WERI-Rb-1 (cell line): ENCODE measurements around the gene TNNT2.

Experiments
- DNase-seq: peaks from one replicate; pipeline ENCODE4 v3.0.0-alpha.2; 2020
- H3K27ac ChIP-seq: fragments of 250-450 bp; sonication (Bioruptor Pico); 2 replicates; pipeline ENCODE4 v1.5.1; 2020; ENCODE audit warnings: mild to moderate bottlenecking, moderate library complexity
- H3K27me3 ChIP-seq: fragments of 250-450 bp; sonication (Bioruptor Pico); 2 replicates; pipeline ENCODE4 v1.5.1; 2021; ENCODE audit warnings: mild to moderate bottlenecking, low read depth, moderate library complexity; ENCODE audit not compliant: insufficient read depth, severe bottlenecking
- H3K36me3 ChIP-seq: fragments of 250-450 bp; sonication (Bioruptor Pico); 2 replicates; pipeline ENCODE4 v1.5.1; 2020; ENCODE audit warnings: mild to moderate bottlenecking, moderate library complexity
- H3K4me3 ChIP-seq: 2 replicates; pipeline ENCODE4 v1.5.1; 2011; ENCODE audit warnings: low read depth, mild to moderate bottlenecking, control low read depth, low read length
- H3K9me3 ChIP-seq: fragments of 250-450 bp; sonication (Bioruptor Pico); 2 replicates; pipeline ENCODE4 v1.5.1; 2021; ENCODE audit warnings: mild to moderate bottlenecking, moderate library complexity; ENCODE audit not compliant: severe bottlenecking
- TF ChIP-seq, protein P1 (sequence below): IDR thresholded peaks from 2 replicates; pipeline ENCODE4 v1.5.1; 2011; ENCODE audit warnings: low read depth, mild to moderate bottlenecking, control low read depth, inconsistent platforms, low read length

TNNT2 gene

DNA sequence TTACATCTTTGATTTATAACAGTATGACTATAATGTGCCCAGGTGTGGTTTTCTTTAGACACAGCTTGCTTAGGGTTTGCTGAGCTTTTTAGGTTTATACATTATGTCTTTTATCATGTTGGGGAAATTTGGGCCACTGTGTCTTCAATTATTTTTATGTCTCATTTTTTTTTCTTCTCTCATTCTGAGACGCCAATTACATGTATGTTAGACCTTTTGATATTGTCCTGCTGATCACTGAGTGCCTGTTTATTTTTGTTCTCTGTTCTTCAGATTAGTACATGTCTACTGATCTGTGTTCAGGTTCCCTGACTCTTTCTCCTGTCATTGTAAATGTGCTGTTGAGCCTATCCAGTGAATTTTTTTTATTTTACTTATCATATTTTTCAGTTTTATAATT, 36.1 kb downstream of the TNNT2 start:
- H3K36me3 ChIP-seq: no peaks in the 10 kb centered on the region
- H3K27me3 ChIP-seq: no peaks in the 10 kb centered on the region
- H3K27ac ChIP-seq: no peak overlapping the region
- DNase-seq: no peak
- no peaks in the 10 kb centered on the region for H3K9me3 ChIP-seq
- TF ChIP-seq, protein P1, sequence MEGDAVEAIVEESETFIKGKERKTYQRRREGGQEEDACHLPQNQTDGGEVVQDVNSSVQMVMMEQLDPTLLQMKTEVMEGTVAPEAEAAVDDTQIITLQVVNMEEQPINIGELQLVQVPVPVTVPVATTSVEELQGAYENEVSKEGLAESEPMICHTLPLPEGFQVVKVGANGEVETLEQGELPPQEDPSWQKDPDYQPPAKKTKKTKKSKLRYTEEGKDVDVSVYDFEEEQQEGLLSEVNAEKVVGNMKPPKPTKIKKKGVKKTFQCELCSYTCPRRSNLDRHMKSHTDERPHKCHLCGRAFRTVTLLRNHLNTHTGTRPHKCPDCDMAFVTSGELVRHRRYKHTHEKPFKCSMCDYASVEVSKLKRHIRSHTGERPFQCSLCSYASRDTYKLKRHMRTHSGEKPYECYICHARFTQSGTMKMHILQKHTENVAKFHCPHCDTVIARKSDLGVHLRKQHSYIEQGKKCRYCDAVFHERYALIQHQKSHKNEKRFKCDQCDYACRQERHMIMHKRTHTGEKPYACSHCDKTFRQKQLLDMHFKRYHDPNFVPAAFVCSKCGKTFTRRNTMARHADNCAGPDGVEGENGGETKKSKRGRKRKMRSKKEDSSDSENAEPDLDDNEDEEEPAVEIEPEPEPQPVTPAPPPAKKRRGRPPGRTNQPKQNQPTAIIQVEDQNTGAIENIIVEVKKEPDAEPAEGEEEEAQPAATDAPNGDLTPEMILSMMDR: no peak
- no peak overlapping the region for H3K4me3 ChIP-seq

DNA sequence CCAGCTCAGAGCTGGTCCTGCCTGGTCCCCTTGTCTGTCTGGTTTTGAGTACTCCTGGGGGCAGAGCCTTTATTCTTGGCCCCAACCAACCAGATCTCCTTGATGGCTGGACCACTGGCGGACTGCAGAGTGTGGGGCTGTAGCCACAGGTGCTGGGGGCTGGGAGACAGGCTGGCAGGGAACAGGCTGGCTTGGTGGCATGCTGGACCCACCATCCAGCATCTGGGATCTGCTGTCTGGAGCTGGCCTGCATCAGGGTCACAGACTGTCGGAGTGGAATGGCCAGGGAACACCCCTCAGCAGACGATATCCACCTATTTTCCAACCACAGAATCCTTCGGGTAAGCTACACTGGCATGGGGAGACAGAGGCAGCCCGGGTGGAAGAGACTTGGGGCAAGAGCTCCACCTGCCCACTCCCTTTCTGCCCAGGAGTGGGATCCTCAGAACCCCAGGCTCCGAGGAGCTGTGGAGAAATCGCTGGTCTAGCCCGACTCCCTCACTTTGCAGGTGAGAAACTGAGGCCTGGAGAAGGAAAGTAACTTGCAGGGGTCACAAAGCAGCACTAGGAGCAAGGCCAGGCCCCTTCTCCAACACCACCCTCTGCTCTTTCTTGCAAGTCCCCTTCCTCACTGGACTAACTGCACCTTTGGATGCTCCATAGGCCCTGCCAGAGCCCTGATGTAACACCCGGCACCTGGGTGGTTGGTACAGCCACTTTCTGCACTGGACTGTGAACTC, 40.6 kb downstream of the TNNT2 start:
- Histone ChIP-seq H3K4me3 (no peak overlapping the region), H3K27ac (no peak overlapping the region), H3K9me3 (no peaks in the 10 kb centered on the region), H3K27me3 (no peaks in the 10 kb centered on the region), H3K36me3 (no peaks in the 10 kb centered on the region)
- TF ChIP-seq, protein P1: no peak
- no peak for DNase-seq

DNA sequence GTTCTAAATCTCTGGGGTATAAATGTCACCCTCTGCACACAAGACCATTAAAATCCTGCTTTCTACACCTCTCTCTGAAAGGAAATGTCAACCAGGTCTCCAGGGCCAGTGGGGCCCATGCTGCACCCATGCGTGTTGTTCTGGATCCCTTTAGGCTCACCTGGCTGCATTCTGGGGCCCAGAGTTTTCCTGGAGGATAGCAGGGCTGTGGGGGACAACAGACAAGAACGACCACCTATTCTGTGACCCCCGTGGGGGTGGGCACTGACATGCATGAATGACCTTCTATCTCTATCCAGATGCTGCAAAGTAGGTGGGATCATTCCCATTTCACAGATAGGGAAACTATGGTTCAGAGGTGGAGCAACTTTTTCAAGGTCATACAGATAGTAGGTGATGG, 41.6 kb downstream of the TNNT2 start:
- Histone ChIP-seq H3K36me3 (no peaks in the 10 kb centered on the region), H3K27ac (no peak overlapping the region), H3K27me3 (no peaks in the 10 kb centered on the region), H3K4me3 (no peak overlapping the region), H3K9me3 (no peaks in the 10 kb centered on the region)
- TF ChIP-seq, protein P1: no peak
- DNase-seq: no peak

DNA sequence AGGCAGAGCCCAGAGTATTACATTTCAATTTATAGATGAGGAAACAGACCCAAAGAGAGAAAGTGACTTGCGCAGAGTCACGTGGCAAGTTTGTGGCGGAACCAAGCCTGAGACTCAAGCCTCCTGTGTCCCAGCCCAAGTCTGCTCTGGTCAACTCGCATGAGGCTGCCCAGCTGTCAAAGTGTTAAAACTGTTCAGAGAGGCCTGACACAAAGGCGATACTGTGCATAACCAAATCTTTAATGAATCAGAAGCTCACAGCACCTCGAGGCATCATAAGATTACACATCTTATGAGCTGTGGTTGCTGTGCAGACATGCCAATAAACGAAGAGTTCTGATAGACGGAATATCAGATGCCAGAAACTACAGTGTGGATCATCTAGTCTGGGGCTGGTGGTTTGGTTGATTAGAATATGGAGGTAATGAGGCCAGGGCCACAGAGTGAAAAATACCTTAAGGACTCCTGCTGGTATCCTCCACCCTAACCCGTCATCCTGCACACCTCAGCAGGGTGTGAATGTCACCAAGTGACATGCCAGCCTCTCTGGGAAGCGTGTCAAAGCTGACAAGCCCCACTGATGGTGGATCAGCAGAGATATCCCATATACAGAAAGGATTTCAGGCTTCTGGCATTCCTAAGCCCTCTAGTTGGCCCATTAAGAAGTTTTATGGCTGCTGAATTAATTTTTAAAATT, 42.2 kb downstream of the TNNT2 start:
- H3K9me3 ChIP-seq: no peaks in the 10 kb centered on the region
- no peak for DNase-seq
- no peak overlapping the region for H3K27ac ChIP-seq
- no peaks in the 10 kb centered on the region for H3K27me3 ChIP-seq
- TF ChIP-seq, protein P1: no peak
- no peak overlapping the region for H3K4me3 ChIP-seq
- H3K36me3 ChIP-seq: no peaks in the 10 kb centered on the region

DNA sequence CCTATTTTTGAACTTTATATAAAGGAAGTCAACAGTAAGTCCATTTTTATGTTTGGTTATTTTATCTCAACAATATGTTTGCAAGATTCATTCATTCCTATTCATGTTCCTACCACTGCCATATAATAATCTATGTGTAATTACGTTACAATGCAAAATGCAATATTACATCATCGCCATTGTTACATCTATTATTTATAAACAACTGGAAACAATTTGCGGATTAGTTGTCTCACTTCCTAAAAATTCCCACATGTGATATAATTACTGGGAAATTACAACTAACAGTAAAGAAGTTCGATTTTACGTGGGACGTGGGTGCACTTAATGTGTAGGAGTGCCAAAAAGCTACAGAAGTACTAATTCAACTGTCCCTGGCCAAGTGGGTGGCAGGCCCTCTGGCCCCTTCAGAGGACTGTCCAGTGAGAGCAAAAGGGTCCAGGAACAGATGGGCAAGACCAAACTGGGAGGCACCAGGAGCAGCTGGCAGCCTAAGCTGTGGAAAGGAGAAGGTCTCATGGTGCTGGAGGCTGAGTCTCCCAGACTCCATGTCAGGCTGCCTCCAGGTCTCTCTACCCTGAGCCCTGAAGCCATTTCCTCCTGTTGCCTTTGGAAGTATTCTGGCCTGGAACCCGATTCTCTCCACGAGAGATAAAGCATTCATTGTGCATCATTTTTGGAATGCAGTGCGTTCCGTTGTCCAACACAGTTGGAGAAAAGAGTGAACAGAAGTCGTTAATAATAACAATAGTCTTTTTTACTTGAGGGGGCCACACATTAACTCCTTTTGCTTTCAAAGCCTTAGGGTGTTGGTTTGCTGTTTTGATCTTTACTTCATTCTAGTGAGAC, 42.9 kb downstream of the TNNT2 start:
- H3K9me3 ChIP-seq: no peaks in the 10 kb centered on the region
- no peak for DNase-seq

More for the DNA sequence above, 42.9 kb downstream of the TNNT2 start:
- no peak overlapping the region for H3K4me3 ChIP-seq
- no peak overlapping the region for H3K27ac ChIP-seq
- H3K36me3 ChIP-seq: no peaks in the 10 kb centered on the region
- TF ChIP-seq, protein P1: no peak
- no peaks in the 10 kb centered on the region for H3K27me3 ChIP-seq
